DMS53 treated with DMSO at 0.1 percent for 48 hours (cell line): ENCODE data around the gene SORBS1.
A peak's percentile ranks its signal among the peaks of the same experiment; 100 is the strongest.

Experiments
- DNase-seq: peaks from one replicate; lab custom pipeline; 2025; ENCODE audit not compliant: unreplicated experiment; lab: John Stamatoyannopoulos, UW

SORBS1 gene

GRCh38 chr10:95279042-95279820 is 281.9 kb downstream of the SORBS1 start:
- DNase-seq, result no peak

GRCh38 chr10:95278061-95278988 is 282.8 kb downstream of the SORBS1 start:
- DNase-seq, result no peak

GRCh38 chr10:95277614-95278013 is 283.6 kb downstream of the SORBS1 start:
- DNase-seq, result no peak

DNA sequence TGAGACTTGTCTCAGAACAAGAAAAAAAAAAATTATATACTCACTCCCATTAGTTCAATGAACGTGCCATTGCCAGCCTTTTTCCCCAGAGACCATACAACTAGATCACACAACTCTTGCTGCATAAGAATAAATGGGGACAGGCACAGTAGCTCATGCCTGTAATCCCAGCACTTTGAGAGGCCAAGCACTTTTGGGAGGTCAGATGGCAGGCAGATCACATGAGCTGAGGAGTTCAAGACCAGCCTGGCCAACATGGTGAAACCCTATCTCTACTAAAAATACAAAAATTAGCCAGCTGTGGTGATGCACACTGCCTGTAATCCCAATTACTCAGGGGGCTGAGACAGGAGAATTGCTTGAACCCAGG is 284.0 kb downstream of the SORBS1 start:
- DNase-seq, result no peak

DNA sequence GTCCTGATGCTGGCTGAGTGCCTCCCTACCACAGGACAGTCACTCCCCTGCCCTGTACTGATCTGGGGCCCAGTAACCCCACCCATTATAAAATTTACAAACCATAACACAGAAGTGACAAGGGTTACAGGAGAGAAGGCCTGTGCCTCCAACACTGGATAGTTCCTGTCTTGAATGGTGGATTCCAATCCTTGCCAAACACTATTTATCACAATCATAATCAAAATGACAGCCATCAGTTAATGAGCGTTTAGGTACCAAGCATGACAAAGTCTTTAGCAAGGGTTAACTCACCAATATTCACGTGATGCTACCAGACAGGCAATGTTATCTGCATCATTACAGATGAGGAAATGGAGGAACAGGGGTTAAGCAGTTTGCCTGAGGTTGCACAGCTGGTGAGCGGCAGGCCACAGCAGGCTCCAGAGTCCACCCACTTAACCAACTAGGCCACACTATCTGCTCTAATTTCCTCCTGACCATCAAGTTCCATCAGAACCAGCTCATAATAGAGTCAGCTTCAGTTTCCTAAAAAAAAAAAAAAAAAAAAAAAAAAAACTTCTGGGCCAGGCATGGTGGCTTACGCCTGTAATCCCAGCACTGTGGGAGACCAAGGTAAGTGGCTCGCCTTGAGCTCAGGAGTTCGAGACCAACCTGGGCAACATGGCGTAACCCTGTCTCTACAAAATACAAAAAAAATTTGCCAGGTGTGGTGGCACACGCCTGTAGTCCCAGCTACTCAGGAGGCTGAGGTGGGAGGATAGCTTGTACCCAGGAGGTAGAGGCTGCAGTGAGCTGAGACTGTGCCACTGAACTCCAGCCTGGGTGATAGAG is 284.6 kb downstream of the SORBS1 start:
- DNase-seq, result no peak

DNA sequence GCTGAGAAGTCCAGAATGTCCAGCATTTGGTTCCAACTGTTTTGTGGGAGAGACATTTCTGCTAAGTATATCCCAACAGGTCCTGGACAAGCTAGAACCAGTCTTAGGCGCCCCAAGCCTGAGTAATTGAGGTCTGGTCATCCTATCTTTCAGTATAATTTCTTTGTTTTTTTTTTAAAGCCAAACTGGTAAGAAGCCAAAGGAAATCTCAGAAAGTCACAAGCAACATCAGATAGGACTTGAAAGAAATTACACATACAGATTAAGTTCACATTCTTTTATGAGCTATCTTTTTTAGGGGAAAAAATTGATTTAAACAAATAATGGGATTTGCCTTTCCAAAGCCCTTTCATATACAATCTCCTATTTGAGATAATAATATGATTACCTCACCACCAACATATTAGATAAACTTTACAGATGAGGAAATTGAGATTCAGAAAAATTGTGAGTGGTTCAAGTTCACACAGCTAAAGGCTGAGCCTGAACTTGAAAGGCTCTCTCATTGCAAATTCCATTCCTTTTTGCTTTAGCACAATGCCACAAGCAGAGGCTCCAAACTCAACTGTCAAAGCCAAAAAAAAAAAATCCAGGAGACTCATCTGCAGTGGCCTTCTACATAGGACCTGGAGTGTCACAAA is 285.3 kb downstream of the SORBS1 start:
- no peak for DNase-seq

DNA sequence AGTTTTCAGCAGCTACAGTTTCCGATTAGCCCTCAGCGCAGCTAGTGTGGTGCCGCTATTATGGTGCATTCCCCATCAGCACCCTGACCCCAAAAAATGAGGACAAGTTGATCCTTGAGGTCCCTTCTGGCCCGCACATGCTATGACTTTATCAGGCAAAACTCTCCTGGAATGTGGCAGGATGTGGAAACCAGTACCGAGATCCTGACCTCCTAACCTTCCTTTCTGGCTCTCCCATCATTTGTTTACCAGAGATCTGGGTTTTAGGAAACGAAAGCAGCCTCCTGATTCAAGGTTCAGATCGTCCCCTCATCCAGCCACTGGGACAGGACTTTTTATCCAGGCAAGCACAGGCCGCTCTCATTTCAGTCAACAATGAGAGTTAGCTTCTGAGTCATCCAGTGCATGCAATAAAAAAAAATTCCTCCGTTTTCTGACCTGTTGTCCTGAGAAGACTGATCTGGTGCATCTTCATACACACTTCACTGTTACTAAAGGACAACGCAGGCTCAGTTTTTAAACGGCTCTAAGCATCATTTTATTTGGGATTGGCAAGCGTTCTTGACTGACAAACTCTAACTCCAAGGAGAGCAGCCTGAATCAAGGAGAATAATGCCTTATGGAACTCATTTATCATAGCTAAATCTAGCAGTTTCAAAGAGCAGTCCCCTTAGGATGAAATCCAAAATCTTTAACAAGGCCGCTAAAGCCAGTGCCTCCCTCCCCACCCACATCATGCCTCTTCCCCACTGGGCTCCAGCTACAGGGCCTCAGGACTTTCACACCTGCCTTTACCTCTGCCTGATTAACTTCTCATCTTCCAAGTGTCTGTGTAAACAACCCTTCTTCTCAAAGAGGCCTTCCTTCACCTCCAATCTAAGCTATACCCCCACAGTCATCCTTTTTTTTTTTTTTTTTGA is 287.5 kb downstream of the SORBS1 start:
- DNase-seq, result peak; percentile 36

- DNase-seq, result no peak
Observed at GRCh38 chr10:95268438-95268837, 292.7 kb downstream of the SORBS1 start.

GRCh38 chr10:95267251-95267650 is 293.9 kb downstream of the SORBS1 start:
- no peak for DNase-seq

DNA sequence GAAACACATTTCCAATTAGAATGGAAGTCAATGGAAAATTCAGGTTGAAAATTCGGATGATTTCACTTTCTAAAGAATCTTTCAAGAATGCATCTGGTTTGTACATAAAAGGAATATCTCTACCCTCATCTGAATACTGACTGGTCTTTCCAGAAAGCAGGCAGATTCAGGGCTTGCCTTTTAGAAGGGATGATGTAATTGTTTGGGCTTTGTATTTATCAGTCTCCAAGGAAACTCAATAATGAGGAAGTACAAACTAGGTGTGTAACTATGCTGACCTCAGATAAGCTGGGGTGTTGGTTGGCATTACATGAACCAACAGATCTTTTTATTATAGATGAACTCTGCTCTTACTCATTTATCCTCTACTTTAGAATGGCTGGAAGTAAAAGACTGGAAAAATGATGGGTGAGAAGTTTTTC is 294.5 kb downstream of the SORBS1 start:
- peak; percentile 89 for DNase-seq

DNA sequence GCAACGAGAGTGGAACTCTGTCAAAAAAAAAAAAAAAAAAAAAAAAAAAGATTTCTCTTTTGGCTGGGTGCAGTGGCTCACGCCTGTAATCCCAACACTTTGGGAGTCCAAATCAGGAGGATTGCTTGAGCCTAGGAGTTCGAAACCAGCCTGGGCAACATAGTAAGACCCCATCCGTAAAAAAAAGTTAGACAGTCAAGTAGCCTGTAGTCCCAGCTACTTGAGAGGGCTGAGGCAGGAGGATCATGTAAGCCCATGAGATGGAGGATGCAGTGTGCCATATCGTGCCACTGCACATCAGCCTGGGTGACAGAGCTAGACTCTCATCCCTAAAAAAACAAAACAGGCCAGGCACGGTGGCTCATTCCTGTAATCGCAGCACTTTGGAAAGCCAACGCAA is 295.6 kb downstream of the SORBS1 start:
- DNase-seq, result no peak

DNA sequence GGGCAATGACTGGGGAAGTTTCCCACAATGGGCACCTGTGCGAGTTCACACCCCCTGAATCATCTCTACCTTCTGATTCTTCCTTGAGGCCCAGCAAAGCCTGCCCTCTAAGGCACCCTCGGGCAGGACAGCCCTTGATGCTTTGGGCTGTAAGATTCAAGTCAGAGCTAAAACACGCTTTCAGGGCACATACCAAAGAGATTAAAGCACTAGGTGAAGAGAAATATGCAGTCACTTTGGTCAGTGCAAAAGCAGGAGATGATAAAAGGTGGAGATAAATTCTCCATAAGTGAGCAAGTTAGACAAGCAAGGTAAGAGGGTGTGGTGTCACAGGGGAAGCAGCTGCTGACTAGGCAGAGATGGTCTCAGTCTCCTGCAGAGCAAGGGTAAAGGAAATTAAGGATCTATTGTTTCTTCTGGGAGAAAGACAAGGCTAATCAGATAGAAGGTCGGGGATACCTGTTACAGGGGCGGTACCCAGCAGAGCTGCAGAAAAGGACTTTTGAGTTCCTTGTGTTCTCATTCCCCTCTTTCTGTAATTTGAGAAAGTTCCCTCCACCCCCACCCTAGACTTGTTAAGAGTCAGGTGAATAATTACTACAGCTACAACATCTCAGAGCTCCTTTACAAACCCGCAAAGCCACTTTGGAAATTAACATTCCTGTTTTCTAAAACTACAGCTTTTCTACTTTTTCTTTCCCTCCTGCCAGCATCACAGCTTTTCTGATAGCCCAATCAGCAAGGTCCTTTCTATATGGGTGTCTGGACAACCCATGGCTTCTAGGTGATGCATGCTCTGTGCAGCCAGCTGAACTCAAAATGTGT is 296.7 kb downstream of the SORBS1 start:
- DNase-seq, result no peak

- DNase-seq, result no peak
Observed at GRCh38 chr10:95263864-95264226, 297.3 kb downstream of the SORBS1 start.

- no peak for DNase-seq
Observed at GRCh38 chr10:95262763-95263518, 298.2 kb downstream of the SORBS1 start.

DNA sequence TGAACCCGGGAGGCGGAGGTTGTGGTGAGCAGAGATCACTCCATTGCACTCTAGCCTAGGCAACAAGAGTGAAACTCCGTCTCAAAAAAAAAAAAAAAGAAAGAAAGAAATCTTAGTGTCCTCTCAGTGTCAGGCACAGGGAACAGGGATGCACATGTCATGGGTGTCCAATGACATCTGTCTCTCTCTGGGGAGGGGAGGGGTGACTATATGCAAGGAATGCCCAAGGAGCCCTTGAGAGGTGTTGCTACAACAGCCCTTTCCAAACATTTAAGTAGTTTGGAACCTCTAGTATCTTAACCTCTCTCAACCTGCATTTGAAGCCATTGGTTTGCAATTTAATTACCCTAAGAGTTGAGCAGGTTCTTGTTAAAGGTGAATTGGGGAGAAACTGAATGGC is 299.2 kb downstream of the SORBS1 start:
- DNase-seq, result no peak
